Stimulated activated CD8-positive, alpha-beta memory T cell treated with anti-CD3 and anti-CD28 coated beads, Interleukin-7, amount 100 ng/mL, for 48 hours (primary cell): ENCODE data around the gene DCT.
"Not testable (repeated sequence)": the region's sequence is repeated elsewhere in the genome, so short reads cannot be mapped to it uniquely, and the experiment has no call there.

Experiments
- DNase-seq, 2 donors: peaks; one replicate each; pipeline ENCODE4 v3.0.0-alpha.2; 2020; ENCODE audit warnings: low read depth in 1 of 2; ENCODE audit errors: extremely low read depth in 1 of 2

DCT gene

GRCh38 chr13:94479616-94480015 is at the start of gene DCT:
Gene DCT, minus strand, starts transcription at chr13:94479682. Its CDS starts 427 bp downstream, at chr13:94479255.
- no peak for DNase-seq

- DNase-seq = not testable (repeated sequence)
These were observed 47.5 kb upstream of the DCT start for GRCh38 chr13:94526956-94527355.

- DNase-seq = no peak
These were observed 46.3 kb upstream of the DCT start for GRCh38 chr13:94525781-94526180.

- no peak for DNase-seq
These were observed 44.9 kb upstream of the DCT start for GRCh38 chr13:94524407-94524806.

- no peak for DNase-seq
These were observed 40.5 kb upstream of the DCT start for GRCh38 chr13:94520001-94520400.

GRCh38 chr13:94516456-94516855 is 37.0 kb upstream of the DCT start:
- DNase-seq = no peak

- no peak for DNase-seq
These were observed 36.4 kb upstream of the DCT start for GRCh38 chr13:94515911-94516310.

- DNase-seq = no peak
These were observed 35.9 kb upstream of the DCT start for GRCh38 chr13:94515374-94515773.

- no peak for DNase-seq
These were observed 33.5 kb upstream of the DCT start for GRCh38 chr13:94513026-94513425.

GRCh38 chr13:94505730-94506129 is 26.2 kb upstream of the DCT start:
- no peak for DNase-seq

- no peak for DNase-seq
These were observed 24.4 kb upstream of the DCT start for GRCh38 chr13:94503851-94504250.

- DNase-seq = not testable (repeated sequence)
These were observed 19.3 kb upstream of the DCT start for GRCh38 chr13:94498831-94499230.

- DNase-seq = no peak
These were observed 16.3 kb upstream of the DCT start for GRCh38 chr13:94495806-94496205.

- no peak for DNase-seq
These were observed 14.5 kb upstream of the DCT start for GRCh38 chr13:94494026-94494425.

GRCh38 chr13:94487043-94487442 is 7.6 kb upstream of the DCT start:
- DNase-seq = no peak

- no peak for DNase-seq
These were observed 4.5 kb upstream of the DCT start for GRCh38 chr13:94483970-94484369.

GRCh38 chr13:94481941-94482340 is 2.5 kb upstream of the DCT start:
- DNase-seq = no peak

- DNase-seq = no peak
These were observed 1.2 kb upstream of the DCT start for GRCh38 chr13:94480672-94481145.

GRCh38 chr13:94478913-94479312 is 569 bp downstream of the DCT start:
- DNase-seq = no peak

GRCh38 chr13:94470126-94470525 is 9.4 kb downstream of the DCT start:
- DNase-seq = no peak

- DNase-seq = peak; percentile 5 to 39
These were observed 14.7 kb downstream of the DCT start for GRCh38 chr13:94464771-94465170.

- DNase-seq = no peak
These were observed 16.8 kb downstream of the DCT start for GRCh38 chr13:94462670-94463069.

GRCh38 chr13:94459116-94459515 is 20.4 kb downstream of the DCT start:
- no peak for DNase-seq

- DNase-seq = no peak
These were observed 24.1 kb downstream of the DCT start for GRCh38 chr13:94455414-94455813.
